Thyroid gland (tissue), 4 donors: Measurements from ENCODE around the gene SETX. TPM values are rescaled to one million over a fixed set of nuclear protein-coding genes. Genes with fewer than 3 reads are reported as not detected.

Source experiments
- DNase-seq, 2 donors: peaks; one replicate each; pipeline ENCODE4 v3.0.0-alpha.2; 2019
- H3K27ac ChIP-seq, 3 donors: fragments of 200-600 bp; sonication (generic); 1 replicate in 2 of 3; 2 replicates in 1 of 3; pipeline ENCODE4 v1.5.1; 2016 to 2019; ENCODE audit warnings: mild to moderate bottlenecking in 1 of 3, moderate library complexity in 1 of 3
- H3K27me3 ChIP-seq: fragments of 200-600 bp; sonication (generic); one replicate; pipeline ENCODE4 v1.5.1; 2019
- H3K36me3 ChIP-seq, 2 donors: fragments of 200-600 bp; sonication (generic); one replicate each; pipeline ENCODE4 v1.5.1; 2016 to 2019
- H3K4me1 ChIP-seq, 2 donors: fragments of 200-600 bp; sonication (generic); one replicate each; pipeline ENCODE4 v1.5.1; 2017 to 2019
- H3K4me3 ChIP-seq, 3 donors: fragments of 200-600 bp; sonication (generic); replicated peaks in 1 of 3; 1 replicate in 2 of 3; 2 replicates in 1 of 3; pipeline ENCODE4 v1.5.1; 2016; ENCODE audit warnings: mild to moderate bottlenecking in 1 of 3
- H3K9me3 ChIP-seq: fragments of 200-600 bp; sonication (generic); one replicate; pipeline ENCODE4 v1.5.1; 2017
- CTCF ChIP-seq, 6 experiments: fragments of 200-600 bp in 3 of 6; fragments of 450-650 bp in 3 of 6; sonication (generic) in 3 of 6; IDR thresholded peaks; one replicate each; pipeline ENCODE4 v1.5.1; 2016 to 2019; ENCODE audit warnings: antibody characterized with exemption in 6 of 6, mild to moderate bottlenecking in 2 of 6, inconsistent platforms in 1 of 6, moderate library complexity in 1 of 6
- POLR2A ChIP-seq, 2 donors: fragments of 450-650 bp; IDR thresholded peaks; one replicate each; pipeline ENCODE4 v1.6.1; 2017; ENCODE audit warnings: antibody characterized with exemption in 2 of 2, mild to moderate bottlenecking in 2 of 2, moderate library complexity in 1 of 2
- WGBS, 2 donors: methylation state at CpG; one replicate each; pipeline ENCODE4 v1.1.5; 2017; 5-methylcytosine and 5-hydroxymethylcytosine counted together
- intact Hi-C: fragments of 100-400 bp; cut with DNase I; formaldehyde crosslinking; loops from one replicate; pipeline ENCODE4 v1.15.1; 2023
- total RNA-seq, 4 donors: library from RNA; depleted of rRNA; stranded (reverse); fragments of >200 nt; gene quantifications; one replicate each; pipeline ENCODE4 v1.2.3, GENCODE V29; 2016

The SETX gene
- 100 to 1,000 TPM; 132 to 192 (median 170) TPM for total RNA-seq

- H3K27me3 ChIP-seq = no peaks in the 10 kb centered on the region
- intact Hi-C loops = loop anchor here (5.0 kb wide), 1 partner anchor 53 kb away; the partner anchor contains the start of gene TTF1
- peak; percentile 83 to 98 for TF ChIP-seq POLR2A (IDR thresholded peaks at IDR 0.05)
- peak in 1 of 6 experiments; percentile 5 for TF ChIP-seq CTCF (IDR thresholded peaks at IDR 0.05)
- DNase-seq = peak; percentile 98 to 99
- H3K9me3 ChIP-seq = no peaks in the 10 kb centered on the region
- 0% methylated on average over 25 to 27 of the region's 82 CpGs for WGBS, 2 donors
- peaks cover 34 to 39% of the 10 kb centered on the region in 2 donors for H3K4me1 ChIP-seq
- H3K4me3 ChIP-seq = peak within 1 kb of the TSS; percentile 34 to 83 (median 76)
- H3K27ac ChIP-seq = peak within 1 kb of the TSS; percentile 93 to 95 (median 94)
- H3K36me3 ChIP-seq = peaks cover 6 to 16% of the 10 kb centered on the region in 2 donors
Observed at GRCh38 chr9:132354637-132355355, at the start of gene SETX. Gene SETX, minus strand, starts transcription at chr9:132354986. Its CDS starts 5,558 bp downstream, at chr9:132349428.

DNA sequence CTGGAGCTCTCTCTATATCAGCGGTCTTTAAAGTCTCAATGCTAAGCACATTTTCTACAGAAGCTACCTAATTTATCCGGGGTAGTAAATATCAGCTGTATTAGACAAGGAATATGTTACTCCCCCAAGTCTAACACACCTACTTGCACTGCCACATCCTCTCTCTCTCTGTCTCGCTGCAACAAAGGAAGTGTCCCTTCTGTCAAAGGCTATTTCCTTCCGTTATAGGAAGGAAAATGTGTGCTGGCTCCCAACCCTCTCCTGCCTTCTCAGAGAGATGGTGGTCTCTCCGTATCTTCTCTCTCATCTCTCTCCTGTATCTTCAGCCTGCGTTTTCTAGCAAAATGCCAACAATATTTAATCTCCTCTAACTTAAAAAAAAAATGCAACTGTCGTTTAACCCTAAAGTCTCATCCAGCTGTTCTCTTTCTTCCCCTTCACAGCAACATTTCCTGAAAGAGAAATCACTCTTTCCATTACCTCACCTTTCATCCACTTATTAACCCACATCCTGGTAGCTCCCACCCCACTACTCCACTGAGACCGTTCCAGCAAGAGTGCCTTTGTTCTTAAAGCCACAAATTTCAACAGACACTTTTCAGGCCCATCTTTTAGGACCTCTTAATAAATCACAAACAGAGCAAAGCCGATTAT is 49.6 kb upstream of the SETX start:
- no peak for DNase-seq
- intact Hi-C loops = no loop called here
- Histone ChIP-seq H3K4me3 (no peak overlapping the region), H3K27ac (no peak overlapping the region), H3K36me3 (no peaks in the 10 kb centered on the region), H3K4me1 (peaks cover 18 to 21% of the 10 kb centered on the region in 2 donors), H3K27me3 (no peaks in the 10 kb centered on the region), H3K9me3 (no peaks in the 10 kb centered on the region)
- WGBS, 2 donors = 65 to 74% methylated on average over 9 of the region's 9 CpGs
- no peak for TF ChIP-seq CTCF (IDR thresholded peaks at IDR 0.05)

- H3K36me3 ChIP-seq = peaks cover 21 to 22% of the 10 kb centered on the region in 2 donors
Observed at GRCh38 chr9:132401824-132402223, 47.0 kb upstream of the SETX start.

GRCh38 chr9:132395560-132395959 is 40.8 kb upstream of the SETX start:
- H3K4me1 ChIP-seq = no peaks in the 10 kb centered on the region
- DNase-seq = no peak
- no peaks in the 10 kb centered on the region for H3K27me3 ChIP-seq
- intact Hi-C loops = no loop called here
- peaks cover 71 to 77% of the 10 kb centered on the region in 2 donors for H3K36me3 ChIP-seq
- H3K27ac ChIP-seq = no peak overlapping the region
- 92 to 93% methylated on average over 11 of the region's 11 CpGs for WGBS, 2 donors
- no peak overlapping the region for H3K4me3 ChIP-seq
- H3K9me3 ChIP-seq = no peaks in the 10 kb centered on the region
- TF ChIP-seq CTCF (IDR thresholded peaks at IDR 0.05) = no peak
- no peak for TF ChIP-seq POLR2A (IDR thresholded peaks at IDR 0.05)

More at GRCh38 chr9:132401824-132402223, 47.0 kb upstream of the SETX start:
- no peak for TF ChIP-seq CTCF (IDR thresholded peaks at IDR 0.05)
- TF ChIP-seq POLR2A (IDR thresholded peaks at IDR 0.05) = no peak
- Histone ChIP-seq H3K4me3 (no peak overlapping the region), H3K27ac (peak overlapping the region; percentile 35 to 56 (median 48)), H3K27me3 (no peaks in the 10 kb centered on the region), H3K4me1 (peaks cover 13 to 16% of the 10 kb centered on the region in 2 donors), H3K9me3 (no peaks in the 10 kb centered on the region)
- DNase-seq = peak; percentile 74 to 78
- 38 to 53% methylated on average over 4 of the region's 4 CpGs for WGBS, 2 donors
- intact Hi-C loops = no loop called here

GRCh38 chr9:132391449-132391848 is 36.7 kb upstream of the SETX start:
- H3K4me1 ChIP-seq = no peaks in the 10 kb centered on the region
- H3K27me3 ChIP-seq = no peaks in the 10 kb centered on the region
- TF ChIP-seq CTCF (IDR thresholded peaks at IDR 0.05) = no peak
- TF ChIP-seq POLR2A (IDR thresholded peaks at IDR 0.05) = no peak
- H3K4me3 ChIP-seq = no peak overlapping the region
- no peaks in the 10 kb centered on the region for H3K9me3 ChIP-seq
- WGBS, 2 donors = 87 to 90% methylated on average over 11 of the region's 11 CpGs
- H3K27ac ChIP-seq = no peak overlapping the region
- DNase-seq = no peak
- H3K36me3 ChIP-seq = peaks cover 76 to 80% of the 10 kb centered on the region in 2 donors
- intact Hi-C loops = no loop called here
